GM18873 (cell line): ENCODE results near the gene STK10.

Experiments used
- ATAC-seq: cut with Tn5 transposase; IDR thresholded peaks from one replicate; pipeline ENCODE4 v1.9.1; 2021; ENCODE audit warnings: mild to moderate bottlenecking, moderate library complexity, moderate number of reproducible peaks; ENCODE audit not compliant: unreplicated experiment, low FRiP score

Gene STK10

DNA sequence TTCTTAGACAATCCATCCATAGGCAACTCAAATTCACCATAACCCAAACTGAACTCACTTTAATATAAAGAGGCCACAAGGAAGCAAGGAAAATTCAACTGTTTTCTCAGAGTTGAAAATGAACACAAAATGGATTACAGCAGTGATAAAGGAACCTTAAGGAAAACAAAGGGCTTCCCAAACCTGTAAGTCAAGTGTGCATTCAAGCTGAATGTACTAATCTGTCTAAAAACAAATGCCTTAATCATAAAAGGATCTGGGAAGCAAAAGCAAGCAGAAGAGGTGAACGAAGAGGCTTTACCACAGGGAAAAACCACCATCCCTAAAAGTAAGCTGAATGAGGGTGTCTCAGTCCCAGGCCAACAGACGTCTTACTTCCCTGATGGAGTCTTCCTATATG lies 195.2 kb downstream of the STK10 start:
- no peak for ATAC-seq

- no peak for ATAC-seq
Observed at GRCh38 chr5:171992305-171992704, 195.7 kb downstream of the STK10 start.
